Suppressor macrophage treated with lipopolysaccharide for 1 hour (primary cell): ENCODE results near the gene ODAD3.
A peak's percentile ranks its signal among the peaks of the same experiment; 100 is the strongest.
"Not testable (repeated sequence)": the region's sequence is repeated elsewhere in the genome, so short reads cannot be mapped to it uniquely, and the experiment has no call there.

ENCODE experiments used
- DNase-seq, 3 donors: peaks; one replicate each; pipeline ENCODE4 v3.0.0-alpha.2; 2020 to 2022

Gene ODAD3

GRCh38 chr19:11435057-11435832 is at the start of gene ODAD3, which contains the start of gene PRKCSH:
TSS of gene ODAD3 (minus strand) at chr19:11435121. CDS start at chr19:11435016, 105 bp downstream.
TSS of gene PRKCSH (plus strand) at chr19:11435635. CDS start at chr19:11436118, 483 bp downstream.
- peak; percentile 99 to 100 (median 100) for DNase-seq

DNA sequence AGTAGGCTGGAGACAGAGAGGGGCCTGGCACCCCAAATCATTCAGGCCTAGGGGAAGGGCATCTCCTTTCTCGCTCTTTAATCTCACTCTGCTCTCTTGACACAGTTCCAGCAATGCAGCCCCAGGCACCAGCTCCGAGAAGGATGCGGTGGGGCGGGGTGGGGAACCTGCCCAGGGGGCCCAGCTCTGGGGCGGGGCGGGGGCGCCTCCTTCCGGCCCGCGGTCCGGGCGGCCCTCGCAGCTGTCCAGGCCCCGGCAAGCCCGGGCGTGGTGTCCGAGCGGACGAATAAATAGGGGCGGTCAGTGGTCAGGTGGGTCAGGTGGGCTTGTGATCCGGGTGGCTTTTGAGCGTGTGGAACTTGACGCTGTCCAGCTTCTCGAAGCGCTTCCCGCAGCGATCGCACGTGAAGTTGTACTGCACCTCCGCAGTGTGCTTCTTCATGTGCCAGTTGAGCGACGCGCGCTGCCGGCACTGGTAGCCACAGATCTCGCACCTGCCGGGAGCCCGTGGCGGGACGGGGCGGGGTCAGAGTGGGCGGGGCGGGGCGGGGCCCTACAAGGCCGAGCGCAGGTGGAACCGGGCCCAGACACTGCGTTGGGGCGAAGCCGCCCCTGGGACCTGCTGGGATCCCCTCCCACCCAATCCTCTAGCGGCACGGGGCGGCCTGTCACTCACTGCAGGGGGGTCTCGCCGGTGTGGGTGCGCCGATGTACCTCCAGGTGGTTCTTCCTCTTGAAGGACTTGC is 48.6 kb upstream of the ODAD3 start:
- no peak for DNase-seq

DNA sequence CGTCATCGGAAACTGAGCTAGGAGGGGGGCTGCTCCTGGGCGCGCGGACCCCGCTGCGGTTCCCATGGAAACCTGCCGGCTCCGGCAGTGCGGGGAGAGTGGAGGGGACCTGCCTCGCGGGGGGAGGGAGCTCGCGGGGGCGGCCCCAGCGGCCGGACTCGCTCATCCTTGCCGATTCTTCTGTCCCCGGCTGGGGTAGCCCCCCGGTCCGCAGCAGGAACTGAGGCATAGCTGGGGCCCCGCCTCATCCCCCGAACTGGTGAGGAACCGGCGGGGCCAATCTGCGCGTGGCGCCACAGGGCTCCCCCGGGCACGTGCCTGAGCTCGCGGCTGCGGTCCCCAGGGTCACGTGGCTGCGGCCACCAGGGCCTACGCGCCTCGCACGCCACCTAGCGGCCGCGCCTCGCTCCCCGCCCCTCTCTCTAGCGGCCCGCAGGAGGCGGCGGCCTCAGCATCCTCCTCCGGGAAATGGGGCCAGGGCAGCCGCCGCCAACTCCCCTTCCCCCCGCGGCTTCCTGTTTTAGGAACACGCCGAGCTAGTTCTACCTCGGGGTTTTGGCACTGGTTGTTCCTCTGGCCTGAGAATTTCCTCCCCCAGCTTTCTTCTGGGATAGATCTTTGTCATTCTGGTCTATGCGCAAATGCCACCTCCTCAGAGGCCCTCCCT is 47.6 kb upstream of the ODAD3 start:
- DNase-seq: peak; percentile 88 to 96 (median 92)

- peak; percentile 78 to 87 (median 80) for DNase-seq
These were observed 46.8 kb upstream of the ODAD3 start for GRCh38 chr19:11481534-11482383.

DNA sequence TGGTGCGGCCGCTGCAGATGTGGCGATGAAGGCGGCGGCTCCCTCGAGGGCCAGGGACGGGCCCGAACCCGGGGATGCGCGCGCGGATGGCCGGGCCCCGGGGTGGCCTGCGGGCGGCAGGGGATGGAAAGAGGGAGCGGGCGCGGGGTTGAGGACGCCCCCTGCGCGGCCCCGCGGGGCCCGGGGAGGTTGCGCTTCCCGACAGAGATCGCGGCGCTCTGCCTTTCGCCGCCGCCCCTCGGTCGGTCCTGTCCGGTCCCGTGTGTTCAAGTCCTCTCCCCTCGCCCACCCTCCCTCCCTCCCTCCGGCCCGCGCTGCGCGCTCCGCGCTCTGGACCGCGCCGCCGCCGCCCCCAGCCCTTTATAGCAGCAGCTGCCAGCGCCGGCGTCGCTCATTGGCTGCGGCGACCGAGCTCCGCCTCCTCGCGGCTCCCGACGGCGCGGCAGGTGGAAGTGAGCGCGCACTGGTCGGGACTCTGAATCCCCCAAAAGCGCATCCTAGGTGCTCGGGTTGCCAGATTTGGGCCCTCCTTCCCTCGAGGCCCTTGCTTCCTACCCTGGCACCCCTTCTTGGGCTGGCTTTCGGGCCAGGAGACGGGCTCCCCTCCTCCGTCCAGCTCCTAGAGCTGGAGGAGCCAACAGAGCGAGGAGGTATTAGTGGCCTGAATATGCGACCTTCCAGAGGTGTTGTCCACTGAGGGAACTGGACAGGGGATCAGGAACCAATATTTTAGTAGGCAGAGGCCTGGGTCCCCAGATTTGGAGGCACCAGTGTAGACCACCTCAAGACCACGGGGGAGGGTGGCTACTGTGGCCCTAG is 46.0 kb upstream of the ODAD3 start, which contains the start of gene ELAVL3:
ELAVL3 (minus strand) TSS at position 332 of the 819 bp plus-strand sequence. CDS start 438 bp downstream, outside the sequence.
- DNase-seq: no peak

DNA sequence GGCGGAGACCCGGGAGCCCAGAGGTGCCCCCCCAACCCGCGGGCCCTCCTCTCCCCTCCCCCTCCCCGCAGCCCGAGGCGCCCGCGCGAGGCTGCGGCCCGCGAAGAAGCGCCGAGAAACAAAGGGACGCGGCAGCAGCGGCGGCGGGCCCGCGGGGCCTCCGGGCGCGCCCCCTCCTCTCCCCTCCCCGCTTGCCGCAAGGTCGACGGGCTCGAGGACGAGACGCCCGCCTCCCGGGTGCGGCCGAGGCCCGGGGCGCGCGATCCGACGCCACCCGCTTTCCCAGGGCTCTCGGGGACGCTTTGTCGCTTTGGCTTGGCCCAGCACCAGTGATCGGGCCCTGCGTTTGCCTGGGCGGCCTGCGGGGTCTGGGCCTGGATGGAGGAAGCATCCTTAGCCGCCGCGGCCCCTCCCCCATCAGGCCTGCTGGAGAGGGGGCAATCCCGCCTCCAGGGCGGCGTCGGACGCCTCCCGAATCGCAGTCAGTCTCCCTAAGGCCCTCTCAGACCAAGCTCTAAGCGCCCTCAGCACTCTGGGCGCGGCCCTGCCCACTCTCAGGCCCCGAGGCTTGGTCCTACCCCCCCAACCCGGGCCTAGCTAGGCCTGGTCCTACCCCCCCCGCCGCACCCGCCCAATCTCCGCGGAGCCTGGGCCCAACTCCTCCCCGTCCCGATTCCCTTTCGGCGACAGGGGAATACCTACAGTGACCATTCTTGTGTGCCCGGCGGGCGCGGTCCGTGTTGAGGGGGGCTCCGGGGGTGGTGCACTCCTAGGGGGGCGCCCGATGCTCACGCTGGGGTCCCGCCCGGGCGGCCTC is 45.2 kb upstream of the ODAD3 start:
- no peak for DNase-seq

- peak; percentile 51 to 75 (median 54) for DNase-seq
These were observed 44.4 kb upstream of the ODAD3 start for GRCh38 chr19:11479090-11479897.

DNA sequence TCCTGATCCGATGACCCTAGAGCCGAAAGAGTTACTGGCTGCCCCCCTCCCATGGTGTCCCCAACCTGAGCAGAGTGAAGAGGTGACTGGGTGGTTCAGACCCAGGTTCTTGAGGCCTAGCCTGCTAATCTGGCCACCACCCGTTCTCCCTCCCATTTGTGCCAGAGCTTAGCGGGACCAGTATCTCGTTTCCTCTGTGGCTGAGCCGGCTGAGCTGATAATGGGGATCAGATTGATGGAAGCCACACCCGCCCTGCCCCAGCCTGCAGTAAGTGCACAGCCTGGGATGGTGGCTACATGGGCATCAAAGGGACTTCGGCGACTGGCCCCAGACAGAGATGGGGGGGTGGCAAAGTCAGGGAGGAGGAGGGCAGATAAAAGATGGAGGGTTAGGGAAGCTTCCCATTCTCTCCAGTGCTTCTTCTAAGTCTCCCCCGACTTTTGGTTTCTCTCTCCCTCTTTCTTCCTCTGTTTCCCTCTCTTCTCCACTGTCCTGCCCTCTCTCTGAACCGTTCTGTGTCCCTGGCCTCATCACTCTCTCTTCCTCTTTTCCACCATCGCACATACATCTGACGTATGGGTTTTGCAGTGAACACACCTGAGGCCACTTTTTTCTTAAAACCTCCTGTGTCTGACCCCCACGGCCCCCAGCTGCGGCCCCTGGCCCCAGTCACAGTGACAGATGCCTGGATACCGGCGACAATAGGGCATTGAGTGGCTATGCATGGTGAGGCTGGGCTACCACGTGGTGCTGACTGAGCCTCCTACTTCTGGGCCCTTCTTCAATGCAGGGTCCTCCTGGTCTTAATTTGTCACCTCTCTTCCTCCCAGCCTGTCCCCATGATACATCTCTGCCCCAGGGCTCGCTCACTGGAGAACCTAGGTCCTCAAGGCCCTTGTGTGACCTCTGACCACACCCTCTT is 43.5 kb upstream of the ODAD3 start:
- peak in 2 of 3 donors; percentile 15 to 22 for DNase-seq

- no peak for DNase-seq
These were observed 40.9 kb upstream of the ODAD3 start for GRCh38 chr19:11475861-11476260.

DNA sequence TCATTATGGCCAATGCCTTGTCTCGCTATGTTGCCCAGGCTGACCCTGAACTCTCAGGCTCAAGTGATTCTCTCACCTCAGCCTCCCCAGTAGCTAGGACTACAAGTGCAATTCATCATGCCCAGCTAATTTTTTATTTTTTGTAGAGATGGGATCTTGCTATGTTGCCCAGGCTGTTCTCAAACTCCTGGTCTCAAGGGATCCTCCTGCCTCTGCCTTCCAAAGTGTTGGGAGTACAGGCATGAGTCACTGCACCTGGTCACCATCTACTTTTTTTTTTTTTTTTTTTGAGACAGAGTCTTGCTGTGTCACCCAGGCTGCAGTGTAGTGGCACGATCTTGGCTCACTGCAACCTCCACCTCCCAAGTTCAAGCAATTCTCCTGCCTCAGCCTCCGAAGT is 40.4 kb upstream of the ODAD3 start:
- DNase-seq: not testable (repeated sequence)

DNA sequence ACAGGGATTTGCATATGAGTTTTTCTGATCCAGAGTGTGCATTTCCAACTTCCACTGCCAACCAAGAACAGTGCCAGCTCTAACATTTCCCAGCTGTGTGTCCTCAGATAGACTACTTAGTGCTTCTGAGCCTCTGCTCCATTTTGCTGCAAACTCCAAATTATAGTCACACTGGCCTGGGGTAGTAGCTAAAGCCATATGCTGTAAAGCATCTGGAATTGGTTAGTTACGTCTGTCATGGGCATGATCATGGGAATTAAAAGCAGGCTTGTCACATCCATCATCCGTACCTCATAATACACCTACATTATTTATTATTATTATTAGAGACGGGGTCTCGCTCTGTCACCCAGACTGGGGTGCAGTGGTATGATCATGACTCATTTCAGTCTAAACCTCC is 38.8 kb upstream of the ODAD3 start:
- DNase-seq: no peak

DNA sequence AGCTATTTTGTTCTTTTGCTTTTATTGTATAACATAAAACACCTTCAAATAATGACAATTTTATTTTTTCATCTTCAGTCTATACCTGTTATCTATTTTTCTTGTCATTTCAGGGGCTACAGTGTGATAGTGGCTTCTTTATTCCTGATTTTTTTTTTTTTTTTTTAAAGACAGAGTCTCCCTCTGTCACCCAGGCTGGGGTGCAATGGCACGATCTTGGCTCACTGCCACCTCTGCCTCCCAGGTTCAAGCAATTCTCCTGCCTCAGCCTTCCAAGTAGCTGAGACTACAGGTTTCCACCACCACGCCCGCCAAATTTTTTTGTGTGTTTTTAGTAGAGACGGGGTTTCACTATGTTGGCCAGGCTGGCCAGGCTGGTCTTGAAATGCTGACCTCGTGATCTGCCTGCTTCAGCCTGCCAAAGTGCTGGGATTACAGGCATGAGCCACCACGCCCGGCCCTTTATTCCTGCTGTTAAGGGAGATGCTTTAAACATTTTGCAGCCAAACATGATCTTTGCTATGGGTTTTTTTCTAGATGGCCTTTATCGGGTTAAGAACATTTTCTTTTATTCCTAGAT is 33.4 kb upstream of the ODAD3 start:
- not testable (repeated sequence) for DNase-seq

- no peak for DNase-seq
These were observed 30.7 kb upstream of the ODAD3 start for GRCh38 chr19:11465600-11465999.

DNA sequence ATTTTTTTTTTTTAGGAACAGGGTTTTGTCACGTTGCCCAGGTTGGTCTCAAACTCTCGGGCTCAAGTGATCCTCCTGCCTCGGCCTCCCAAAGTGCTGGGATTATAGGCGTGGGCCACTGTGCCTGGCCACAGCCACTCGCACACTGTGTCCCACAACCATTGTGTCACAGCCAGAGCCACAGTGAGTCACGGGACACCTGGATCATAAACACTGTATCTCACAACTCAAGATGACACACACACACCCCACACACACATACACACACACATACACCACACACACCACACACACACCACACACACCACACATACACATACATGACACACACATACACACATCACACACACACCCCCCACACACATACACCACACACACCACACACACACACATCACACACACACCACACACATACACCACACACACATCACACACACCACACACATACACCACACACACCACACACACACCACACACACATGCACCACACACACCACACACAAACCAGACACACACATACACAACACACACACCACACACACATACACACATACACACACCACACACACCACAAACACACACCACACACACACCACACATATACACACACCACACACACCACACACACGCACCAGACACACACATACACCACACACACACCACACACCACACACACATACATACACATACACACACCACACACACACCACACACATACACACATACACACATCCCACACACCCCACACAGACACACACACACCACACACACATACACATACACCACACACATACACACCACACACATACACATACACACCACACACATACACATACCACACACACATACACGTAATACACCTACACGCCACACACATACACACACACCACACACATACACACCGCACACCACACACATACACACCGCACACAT is 29.7 kb upstream of the ODAD3 start:
- no peak for DNase-seq

DNA sequence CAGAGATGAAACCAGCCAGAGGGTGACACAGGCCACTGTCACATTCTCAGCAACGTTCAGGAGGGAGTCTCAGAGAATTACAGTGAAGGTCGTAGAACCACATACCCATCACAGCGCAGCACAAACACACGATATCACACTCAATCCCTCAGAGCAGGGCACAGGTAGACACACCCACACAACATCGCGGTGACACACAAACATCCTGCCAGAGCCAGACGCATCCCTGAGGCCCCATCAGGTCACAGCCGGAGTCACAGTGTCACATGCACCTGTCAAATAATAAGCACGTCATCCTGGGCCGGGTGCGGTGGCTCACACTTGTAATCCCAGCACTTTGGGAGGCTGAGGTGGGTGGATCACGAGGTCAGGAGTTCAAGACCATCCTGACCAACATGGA is 28.5 kb upstream of the ODAD3 start:
- no peak for DNase-seq

DNA sequence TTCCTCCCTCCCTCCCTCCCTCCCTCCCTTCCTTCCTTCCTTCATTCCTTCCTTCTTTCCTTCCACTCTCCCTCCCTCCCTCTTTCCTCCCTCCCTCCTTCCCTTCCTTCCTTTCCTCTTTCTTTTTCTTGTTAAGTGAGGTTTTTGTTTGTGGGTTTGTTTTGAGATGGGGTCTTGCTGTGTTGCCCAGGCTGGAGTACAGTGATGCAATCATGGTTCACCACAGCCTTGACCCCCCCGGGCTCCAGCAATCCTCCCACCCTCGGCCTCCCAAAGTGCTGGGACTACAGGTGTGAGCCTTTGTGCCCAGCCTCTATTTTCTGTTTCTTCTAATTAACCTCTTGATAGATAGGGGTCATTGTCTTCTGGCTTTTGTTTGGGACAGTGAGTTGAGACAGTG is 26.5 kb upstream of the ODAD3 start:
- no peak for DNase-seq

DNA sequence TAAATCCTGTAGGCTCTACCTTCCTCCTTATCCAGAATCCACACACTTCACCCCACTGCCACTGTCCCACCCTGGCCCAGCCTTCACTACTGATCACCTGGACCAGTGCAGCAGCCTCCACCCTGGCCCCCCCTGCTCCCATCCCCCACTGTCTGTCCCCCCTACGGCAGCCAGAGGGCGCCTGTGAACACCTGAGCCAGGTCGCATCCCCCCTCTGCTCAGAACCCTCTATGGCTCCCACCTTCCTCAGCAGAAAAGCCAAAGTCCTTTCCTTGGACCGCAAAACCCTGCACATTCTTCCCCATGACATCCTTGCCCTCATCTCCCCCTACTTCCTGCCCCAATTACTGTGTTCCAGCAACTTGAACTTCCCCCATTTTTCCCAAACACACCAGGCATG is 25.3 kb upstream of the ODAD3 start:
- DNase-seq: no peak
